ENCODE results near the gene GJB3. TPM values are rescaled to one million over a fixed set of nuclear protein-coding genes. Genes with fewer than 3 reads are reported as not detected.
A peak's percentile ranks its signal among the peaks of the same experiment; 100 is the strongest.

Gene GJB3
- total RNA-seq, 2 donors from 2014 or later = 5.4 to 7.1 TPM

DNA sequence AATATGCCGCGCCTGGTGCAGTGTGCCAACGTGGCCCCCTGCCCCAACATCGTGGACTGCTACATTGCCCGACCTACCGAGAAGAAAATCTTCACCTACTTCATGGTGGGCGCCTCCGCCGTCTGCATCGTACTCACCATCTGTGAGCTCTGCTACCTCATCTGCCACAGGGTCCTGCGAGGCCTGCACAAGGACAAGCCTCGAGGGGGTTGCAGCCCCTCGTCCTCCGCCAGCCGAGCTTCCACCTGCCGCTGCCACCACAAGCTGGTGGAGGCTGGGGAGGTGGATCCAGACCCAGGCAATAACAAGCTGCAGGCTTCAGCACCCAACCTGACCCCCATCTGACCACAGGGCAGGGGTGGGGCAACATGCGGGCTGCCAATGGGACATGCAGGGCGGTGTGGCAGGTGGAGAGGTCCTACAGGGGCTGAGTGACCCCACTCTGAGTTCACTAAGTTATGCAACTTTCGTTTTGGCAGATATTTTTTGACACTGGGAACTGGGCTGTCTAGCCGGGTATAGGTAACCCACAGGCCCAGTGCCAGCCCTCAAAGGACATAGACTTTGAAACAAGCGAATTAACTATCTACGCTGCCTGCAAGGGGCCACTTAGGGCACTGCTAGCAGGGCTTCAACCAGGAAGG, 4.3 kb downstream of the GJB3 start:
- Histone ChIP-seq H3K4me1 (replicated peaks) (peaks cover 6% of the 10 kb centered on the region), H3K4me3 (no peak overlapping the region), H3K27ac (no peak overlapping the region), H3K36me3 (no peaks in the 10 kb centered on the region), H3K27me3 (replicated peaks; ENCODE audit: insufficient read depth) (no peaks in the 10 kb centered on the region), H3K9me3 (no peaks in the 10 kb centered on the region)
- WGBS = 86% methylated on average over 21 of the region's 22 CpGs
- intact Hi-C loops (cut with DNase I) = loop anchor here (5.0 kb wide), 1 partner anchor 67 kb away; no protein-coding TSS in a partner anchor
- no peak for DNase-seq (ENCODE audit: low spot score)
- TF ChIP-seq, protein P1, sequence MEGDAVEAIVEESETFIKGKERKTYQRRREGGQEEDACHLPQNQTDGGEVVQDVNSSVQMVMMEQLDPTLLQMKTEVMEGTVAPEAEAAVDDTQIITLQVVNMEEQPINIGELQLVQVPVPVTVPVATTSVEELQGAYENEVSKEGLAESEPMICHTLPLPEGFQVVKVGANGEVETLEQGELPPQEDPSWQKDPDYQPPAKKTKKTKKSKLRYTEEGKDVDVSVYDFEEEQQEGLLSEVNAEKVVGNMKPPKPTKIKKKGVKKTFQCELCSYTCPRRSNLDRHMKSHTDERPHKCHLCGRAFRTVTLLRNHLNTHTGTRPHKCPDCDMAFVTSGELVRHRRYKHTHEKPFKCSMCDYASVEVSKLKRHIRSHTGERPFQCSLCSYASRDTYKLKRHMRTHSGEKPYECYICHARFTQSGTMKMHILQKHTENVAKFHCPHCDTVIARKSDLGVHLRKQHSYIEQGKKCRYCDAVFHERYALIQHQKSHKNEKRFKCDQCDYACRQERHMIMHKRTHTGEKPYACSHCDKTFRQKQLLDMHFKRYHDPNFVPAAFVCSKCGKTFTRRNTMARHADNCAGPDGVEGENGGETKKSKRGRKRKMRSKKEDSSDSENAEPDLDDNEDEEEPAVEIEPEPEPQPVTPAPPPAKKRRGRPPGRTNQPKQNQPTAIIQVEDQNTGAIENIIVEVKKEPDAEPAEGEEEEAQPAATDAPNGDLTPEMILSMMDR (IDR thresholded peaks at IDR 0.05) = no peak
- TF ChIP-seq POLR2AphosphoS5 (IDR thresholded peaks at IDR 0.05) (no peak), POLR2A (IDR thresholded peaks at IDR 0.05) (no peak)

DNA sequence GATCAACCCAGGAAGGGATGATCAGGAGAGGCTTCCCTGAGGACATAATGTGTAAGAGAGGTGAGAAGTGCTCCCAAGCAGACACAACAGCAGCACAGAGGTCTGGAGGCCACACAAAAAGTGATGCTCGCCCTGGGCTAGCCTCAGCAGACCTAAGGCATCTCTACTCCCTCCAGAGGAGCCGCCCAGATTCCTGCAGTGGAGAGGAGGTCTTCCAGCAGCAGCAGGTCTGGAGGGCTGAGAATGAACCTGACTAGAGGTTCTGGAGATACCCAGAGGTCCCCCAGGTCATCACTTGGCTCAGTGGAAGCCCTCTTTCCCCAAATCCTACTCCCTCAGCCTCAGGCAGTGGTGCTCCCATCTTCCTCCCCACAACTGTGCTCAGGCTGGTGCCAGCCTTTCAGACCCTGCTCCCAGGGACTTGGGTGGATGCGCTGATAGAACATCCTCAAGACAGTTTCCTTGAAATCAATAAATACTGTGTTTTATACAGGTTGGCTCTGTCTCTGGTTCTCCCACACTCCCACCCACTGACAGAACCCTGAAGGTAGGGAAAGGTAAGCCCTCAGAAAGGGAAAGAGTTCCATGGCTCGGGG, 5.0 kb downstream of the GJB3 start:
- 62% methylated on average over 4 of the region's 4 CpGs for WGBS
- H3K36me3 ChIP-seq = no peaks in the 10 kb centered on the region
- no peak for DNase-seq (ENCODE audit: low spot score)
- H3K4me1 ChIP-seq (replicated peaks) = peaks cover 5% of the 10 kb centered on the region
- TF ChIP-seq POLR2A (IDR thresholded peaks at IDR 0.05) (no peak), POLR2AphosphoS5 (IDR thresholded peaks at IDR 0.05) (no peak)
- TF ChIP-seq, protein P1 (IDR thresholded peaks at IDR 0.05) = no peak
- H3K9me3 ChIP-seq = no peaks in the 10 kb centered on the region
- no peak overlapping the region for H3K27ac ChIP-seq
- intact Hi-C loops (cut with DNase I) = loop anchor here (5.0 kb wide), 1 partner anchor 66 kb away; no protein-coding TSS in a partner anchor
- no peak overlapping the region for H3K4me3 ChIP-seq
- no peaks in the 10 kb centered on the region for H3K27me3 ChIP-seq (replicated peaks; ENCODE audit: insufficient read depth)

DNA sequence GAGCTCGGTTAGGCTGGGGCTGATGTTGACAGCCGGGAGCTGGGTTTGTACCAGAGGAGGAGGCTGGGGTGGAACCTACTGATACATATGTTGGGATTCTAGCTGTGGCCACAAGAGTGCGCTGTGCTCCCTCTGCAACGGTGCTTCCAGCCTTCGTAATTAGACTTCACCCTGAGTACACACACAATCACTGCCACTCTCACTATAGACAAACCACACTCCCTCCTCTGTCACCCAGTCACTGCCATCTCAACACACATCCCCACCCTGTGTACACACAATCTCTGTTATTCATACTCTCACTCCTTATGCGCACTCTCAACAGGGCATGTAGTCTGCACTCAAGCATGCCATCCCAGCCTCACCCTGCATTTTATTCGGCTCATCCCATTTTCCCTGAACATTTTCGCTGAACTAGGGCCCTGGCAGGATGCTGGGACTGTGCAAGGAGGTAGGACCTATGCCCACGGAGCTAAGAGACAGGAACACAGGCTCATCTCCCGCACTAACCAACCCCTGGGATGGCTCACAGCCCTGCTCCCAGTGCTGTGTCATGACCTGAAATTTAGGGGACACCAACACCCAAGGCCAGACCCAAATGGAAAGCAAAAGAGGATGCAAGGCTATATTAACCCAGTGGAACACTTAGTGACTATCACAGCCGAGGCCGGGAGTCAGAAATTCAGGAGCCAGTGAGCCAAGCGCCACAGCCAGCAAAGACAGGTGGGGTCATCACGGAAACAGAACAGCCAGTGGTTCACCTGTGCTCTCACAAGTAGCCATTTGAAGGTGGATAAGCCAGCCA, 5.7 kb downstream of the GJB3 start:
- Histone ChIP-seq H3K36me3 (no peaks in the 10 kb centered on the region), H3K4me3 (no peak overlapping the region), H3K9me3 (no peaks in the 10 kb centered on the region), H3K4me1 (replicated peaks) (no peaks in the 10 kb centered on the region), H3K27me3 (replicated peaks; ENCODE audit: insufficient read depth) (no peaks in the 10 kb centered on the region), H3K27ac (no peak overlapping the region)
- 46% methylated on average over 14 of the region's 14 CpGs for WGBS
- TF ChIP-seq, protein P1 (IDR thresholded peaks at IDR 0.05) = peak; percentile 49 to 85 (median 82)
- no peak for TF ChIP-seq POLR2A (IDR thresholded peaks at IDR 0.05)
- TF ChIP-seq POLR2AphosphoS5 (IDR thresholded peaks at IDR 0.05) = peak; percentile 78
- peak; percentile 84 for DNase-seq (ENCODE audit: low spot score)
- intact Hi-C loops (cut with DNase I) = loop anchor here (5.0 kb wide), 1 partner anchor 66 kb away; no protein-coding TSS in a partner anchor

DNA sequence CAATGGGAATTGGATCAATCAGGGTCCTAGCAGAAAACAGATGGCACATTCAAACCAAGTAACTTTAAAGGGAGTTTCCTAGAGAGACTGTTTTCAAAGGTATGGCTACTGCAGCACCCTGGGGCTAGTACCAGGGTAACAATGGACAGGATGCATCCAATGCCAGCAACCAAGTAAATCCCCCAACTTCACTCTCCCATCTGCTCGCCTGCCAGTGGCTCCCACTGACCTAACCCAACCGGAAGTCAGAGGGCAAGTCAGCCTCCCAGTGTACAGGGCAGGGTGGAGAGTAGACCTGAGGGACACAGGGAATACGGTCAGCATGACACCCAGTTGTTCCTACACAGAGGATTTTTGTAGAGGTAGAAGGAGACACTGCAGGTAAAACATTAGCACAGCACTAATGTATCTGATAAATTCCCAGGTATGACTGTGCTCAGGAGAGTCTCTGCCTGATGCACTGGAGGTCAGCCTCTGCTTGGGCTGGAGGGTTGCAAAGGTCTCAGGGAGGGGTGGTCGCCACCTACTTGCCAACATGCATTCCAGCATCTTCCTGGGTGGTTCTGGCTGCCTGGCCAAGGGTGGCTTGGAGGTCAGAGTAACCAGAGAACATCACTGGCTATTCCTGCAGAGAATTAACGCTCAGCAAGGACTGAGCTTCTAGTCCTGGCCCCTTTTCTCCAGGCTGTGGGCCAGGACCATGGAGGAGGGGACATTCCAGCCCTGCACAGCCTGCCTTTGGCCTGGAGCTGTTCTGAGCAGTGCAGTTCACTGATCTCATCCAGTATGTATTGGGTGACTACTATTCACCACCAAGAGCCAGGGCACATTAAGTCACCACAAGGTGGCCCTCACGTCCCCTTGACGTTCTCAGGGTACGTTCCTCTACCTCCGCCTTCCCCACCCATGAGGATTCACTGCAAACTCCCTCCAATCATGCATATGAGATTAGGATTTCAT, 6.7 kb downstream of the GJB3 start:
- no peak overlapping the region for H3K4me3 ChIP-seq
- TF ChIP-seq POLR2A (IDR thresholded peaks at IDR 0.05) (no peak), POLR2AphosphoS5 (IDR thresholded peaks at IDR 0.05) (no peak)
- TF ChIP-seq, protein P1 (IDR thresholded peaks at IDR 0.05) = no peak
- no peaks in the 10 kb centered on the region for H3K4me1 ChIP-seq (replicated peaks)
- intact Hi-C loops (cut with DNase I) = loop anchor here (5.0 kb wide), 1 partner anchor 65 kb away; no protein-coding TSS in a partner anchor
- no peaks in the 10 kb centered on the region for H3K9me3 ChIP-seq
- 58% methylated on average over 9 of the region's 9 CpGs for WGBS
- no peak for DNase-seq (ENCODE audit: low spot score)
- H3K27ac ChIP-seq = no peak overlapping the region
- H3K27me3 ChIP-seq (replicated peaks; ENCODE audit: insufficient read depth) = peaks cover 4% of the 10 kb centered on the region
- no peaks in the 10 kb centered on the region for H3K36me3 ChIP-seq
